MM.1S (cell line): ENCODE data around the gene CEP170B.
"Not testable (repeated sequence)": the region's sequence is repeated elsewhere in the genome, so short reads cannot be mapped to it uniquely, and the experiment has no call there.

Source experiments
- DNase-seq: peaks from one replicate; pipeline ENCODE4 v3.0.0-alpha.2; 2015
- H2AFZ ChIP-seq: fragments of 300-600 bp; sonication (generic); 2 replicates; pipeline ENCODE4 v1.6.0; 2016; ENCODE audit warnings: antibody characterized with exemption, low read length
- H3F3A ChIP-seq: fragments of 300-600 bp; sonication (generic); 2 replicates; pipeline ENCODE4 v1.6.1; 2016; ENCODE audit warnings: mild to moderate bottlenecking, antibody characterized with exemption, low read length, moderate library complexity, mixed read lengths; ENCODE audit not compliant: insufficient read depth
- H3K27ac ChIP-seq: fragments of 300-600 bp; sonication (generic); 2 replicates; pipeline ENCODE4 v1.5.1; 2016; ENCODE audit warnings: mild to moderate bottlenecking, low read length
- H3K27me3 ChIP-seq: fragments of 300-600 bp; sonication (generic); replicated peaks from 2 replicates; pipeline ENCODE4 v1.6.0; 2016; ENCODE audit warnings: low read length; ENCODE audit not compliant: insufficient read depth
- H3K36me3 ChIP-seq: fragments of 300-600 bp; sonication (generic); replicated peaks from 2 replicates; pipeline ENCODE4 v1.6.1; 2016; ENCODE audit warnings: mild to moderate bottlenecking, low read length, mixed read lengths; ENCODE audit not compliant: insufficient read depth
- H3K4me1 ChIP-seq: fragments of 300-600 bp; sonication (generic); 2 replicates; pipeline ENCODE4 v1.6.1; 2016; ENCODE audit warnings: low read length, mixed read lengths
- H3K4me2 ChIP-seq: fragments of 300-600 bp; sonication (generic); 2 replicates; pipeline ENCODE4 v1.6.0; 2016; ENCODE audit warnings: low read depth, low read length
- H3K4me3 ChIP-seq: fragments of 300-600 bp; sonication (generic); 2 replicates; pipeline ENCODE4 v1.5.1; 2016; ENCODE audit warnings: low read length, mixed read lengths
- H3K79me2 ChIP-seq: fragments of 300-600 bp; sonication (generic); 2 replicates; pipeline ENCODE4 v1.6.1; 2016; ENCODE audit warnings: mixed run types, low read length, mixed read lengths
- H3K9ac ChIP-seq: fragments of 300-600 bp; sonication (generic); 2 replicates; pipeline ENCODE4 v1.6.1; 2016; ENCODE audit warnings: low read length, mixed read lengths
- H3K9me2 ChIP-seq: fragments of 300-600 bp; sonication (generic); replicated peaks from 2 replicates; pipeline ENCODE4 v1.6.1; 2016; ENCODE audit warnings: mild to moderate bottlenecking, low read length, mixed read lengths; ENCODE audit not compliant: insufficient read depth
- H3K9me3 ChIP-seq: fragments of 300-600 bp; sonication (generic); replicated peaks from 2 replicates; pipeline ENCODE4 v1.6.1; 2016; ENCODE audit warnings: mild to moderate bottlenecking, low read length, mixed read lengths; ENCODE audit not compliant: insufficient read depth
- H4K20me1 ChIP-seq: fragments of 300-600 bp; sonication (generic); 2 replicates; pipeline ENCODE4 v1.6.1; 2016; ENCODE audit warnings: mild to moderate bottlenecking, low read length, moderate library complexity, mixed read lengths; ENCODE audit not compliant: insufficient read depth
- CTCF ChIP-seq: fragments of 300-600 bp; sonication (generic); IDR thresholded peaks from 2 replicates; pipeline ENCODE4 v1.5.1; 2016; ENCODE audit warnings: antibody characterized with exemption, low read length, mixed read lengths
- EZH2 ChIP-seq: fragments of 300-600 bp; sonication (generic); optimal IDR thresholded peaks from 2 replicates; pipeline ENCODE3; 2017; ENCODE audit warnings: low read depth, mild to moderate bottlenecking, antibody characterized with exemption, low read length, mixed read lengths
- EZH2phosphoT487 ChIP-seq: fragments of 300-600 bp; sonication (generic); IDR thresholded peaks from 2 replicates; pipeline ENCODE4 v1.6.1; 2018; ENCODE audit warnings: antibody characterized with exemption, low read length

The CEP170B gene

GRCh38 chr14:104830781-104831180, 34.3 kb upstream of the CEP170B start:
- peaks cover 13% of the 10 kb centered on the region for H3K27me3 ChIP-seq
- no peak overlapping the region for H3K9ac ChIP-seq
- no peaks in the 10 kb centered on the region for H4K20me1 ChIP-seq
- H3K79me2 ChIP-seq = no peaks in the 10 kb centered on the region
- no peaks in the 10 kb centered on the region for H3K9me2 ChIP-seq
- no peak for TF ChIP-seq CTCF
- no peak for TF ChIP-seq EZH2
- TF ChIP-seq EZH2phosphoT487 = no peak
- H3F3A ChIP-seq = no peaks in the 10 kb centered on the region
- no peak overlapping the region for H3K4me2 ChIP-seq
- H3K27ac ChIP-seq = no peak overlapping the region
- H3K4me1 ChIP-seq = no peaks in the 10 kb centered on the region
- H3K4me3 ChIP-seq = no peak overlapping the region
- no peak overlapping the region for H2AFZ ChIP-seq
- H3K36me3 ChIP-seq = no peaks in the 10 kb centered on the region
- no peaks in the 10 kb centered on the region for H3K9me3 ChIP-seq
- DNase-seq = no peak

- H3K4me2 ChIP-seq, H3K9me3 ChIP-seq, H3K27ac ChIP-seq, H3K79me2 ChIP-seq, H3K36me3 ChIP-seq, H3K9me2 ChIP-seq, H3F3A ChIP-seq, H3K9ac ChIP-seq, DNase-seq, H3K4me3 ChIP-seq, H3K4me1 ChIP-seq, H2AFZ ChIP-seq, H4K20me1 ChIP-seq: not testable (repeated sequence)
- H3K27me3 ChIP-seq = peaks cover 13% of the 10 kb centered on the region; the same call in 1 of the 2 replicates
Measured at GRCh38 chr14:104836171-104836935, 28.7 kb upstream of the CEP170B start.

- Histone ChIP-seq H3K4me3 (no peak overlapping the region), H3K79me2 (no peaks in the 10 kb centered on the region), H3K27me3 (peaks cover 54% of the 10 kb centered on the region), H3K4me2 (no peak overlapping the region), H3F3A (no peaks in the 10 kb centered on the region), H3K4me1 (no peaks in the 10 kb centered on the region), H3K9me3 (no peaks in the 10 kb centered on the region), H2AFZ (no peak overlapping the region), H3K27ac (no peak overlapping the region), H3K9ac (no peak overlapping the region), H3K36me3 (no peaks in the 10 kb centered on the region), H4K20me1 (no peaks in the 10 kb centered on the region), H3K9me2 (no peaks in the 10 kb centered on the region)
- no peak for DNase-seq
- TF ChIP-seq EZH2phosphoT487 (no peak), CTCF (no peak), EZH2 (no peak)
Measured at GRCh38 chr14:104841730-104842129, 23.3 kb upstream of the CEP170B start.

- Histone ChIP-seq H3K27ac (no peak overlapping the region), H3K4me3 (no peak overlapping the region), H3K9ac (no peak overlapping the region), H3K4me1 (no peaks in the 10 kb centered on the region), H3K9me2 (no peaks in the 10 kb centered on the region), H3K9me3 (no peaks in the 10 kb centered on the region), H3K79me2 (no peaks in the 10 kb centered on the region), H3F3A (no peaks in the 10 kb centered on the region), H2AFZ (no peak overlapping the region), H3K36me3 (no peaks in the 10 kb centered on the region), H3K4me2 (no peak overlapping the region), H4K20me1 (no peaks in the 10 kb centered on the region), H3K27me3 (peaks cover 58% of the 10 kb centered on the region)
- DNase-seq = no peak
- no peak for TF ChIP-seq EZH2
- TF ChIP-seq CTCF = no peak
- no peak for TF ChIP-seq EZH2phosphoT487
Measured at GRCh38 chr14:104843006-104843405, 22.1 kb upstream of the CEP170B start.
